Measurements from ENCODE around the gene SLC9A3.

The SLC9A3 gene

GRCh38 chr5:434443-435146 lies 89.7 kb downstream of the SLC9A3 start:
- Histone ChIP-seq H3K36me3 (ENCODE audit: control insufficient read depth, insufficient read depth, low read length) (peaks cover 36% of the 10 kb centered on the region), H3K27me3 (replicated peaks; ENCODE audit: control insufficient read depth, insufficient read depth, low read length) (no peaks in the 10 kb centered on the region), H3K4me3 (replicated peaks; ENCODE audit: low read depth, low read length) (no peak overlapping the region)
- no peak for DNase-seq (ENCODE audit: extremely low read depth, insufficient read length)
- no peak for TF ChIP-seq CTCF (IDR thresholded peaks at IDR 0.05; ENCODE audit: insufficient read depth, low read length, poor library complexity, severe bottlenecking)

GRCh38 chr5:433836-434235 lies 90.4 kb downstream of the SLC9A3 start:
- no peak for DNase-seq (ENCODE audit: extremely low read depth, insufficient read length)
- Histone ChIP-seq H3K27me3 (replicated peaks; ENCODE audit: control insufficient read depth, insufficient read depth, low read length) (no peaks in the 10 kb centered on the region), H3K36me3 (ENCODE audit: control insufficient read depth, insufficient read depth, low read length) (peaks cover 39% of the 10 kb centered on the region), H3K4me3 (replicated peaks; ENCODE audit: low read depth, low read length) (no peak overlapping the region)
- TF ChIP-seq CTCF (IDR thresholded peaks at IDR 0.05; ENCODE audit: insufficient read depth, low read length, poor library complexity, severe bottlenecking), result no peak

GRCh38 chr5:432928-433791 lies 91.1 kb downstream of the SLC9A3 start:
- TF ChIP-seq CTCF (IDR thresholded peaks at IDR 0.05; ENCODE audit: insufficient read depth, low read length, poor library complexity, severe bottlenecking), result no peak

GRCh38 chr5:432201-432927 lies 91.9 kb downstream of the SLC9A3 start:
- peaks cover 46% of the 10 kb centered on the region for H3K36me3 ChIP-seq (ENCODE audit: control insufficient read depth, insufficient read depth, low read length)
- H3K27me3 ChIP-seq (replicated peaks; ENCODE audit: control insufficient read depth, insufficient read depth, low read length), result no peaks in the 10 kb centered on the region
- TF ChIP-seq CTCF (IDR thresholded peaks at IDR 0.05; ENCODE audit: insufficient read depth, low read length, poor library complexity, severe bottlenecking), result no peak
- no peak overlapping the region for H3K4me3 ChIP-seq (replicated peaks; ENCODE audit: low read depth, low read length)
- DNase-seq (ENCODE audit: extremely low read depth, insufficient read length), result no peak

More at GRCh38 chr5:432928-433791, 91.1 kb downstream of the SLC9A3 start:
- DNase-seq (ENCODE audit: extremely low read depth, insufficient read length), result no peak
- Histone ChIP-seq H3K36me3 (ENCODE audit: control insufficient read depth, insufficient read depth, low read length) (peaks cover 43% of the 10 kb centered on the region), H3K27me3 (replicated peaks; ENCODE audit: control insufficient read depth, insufficient read depth, low read length) (no peaks in the 10 kb centered on the region), H3K4me3 (replicated peaks; ENCODE audit: low read depth, low read length) (no peak overlapping the region)

- Histone ChIP-seq H3K4me3 (replicated peaks; ENCODE audit: low read depth, low read length) (no peak overlapping the region), H3K36me3 (ENCODE audit: control insufficient read depth, insufficient read depth, low read length) (peaks cover 45% of the 10 kb centered on the region), H3K27me3 (replicated peaks; ENCODE audit: control insufficient read depth, insufficient read depth, low read length) (no peaks in the 10 kb centered on the region)
- DNase-seq (ENCODE audit: extremely low read depth, insufficient read length), result no peak
- TF ChIP-seq CTCF (IDR thresholded peaks at IDR 0.05; ENCODE audit: insufficient read depth, low read length, poor library complexity, severe bottlenecking), result no peak
These were observed 92.6 kb downstream of the SLC9A3 start for GRCh38 chr5:431711-432050.

Data from GM06990 (cell line).